ENCODE results near the gene SDK2.

The SDK2 gene

DNA sequence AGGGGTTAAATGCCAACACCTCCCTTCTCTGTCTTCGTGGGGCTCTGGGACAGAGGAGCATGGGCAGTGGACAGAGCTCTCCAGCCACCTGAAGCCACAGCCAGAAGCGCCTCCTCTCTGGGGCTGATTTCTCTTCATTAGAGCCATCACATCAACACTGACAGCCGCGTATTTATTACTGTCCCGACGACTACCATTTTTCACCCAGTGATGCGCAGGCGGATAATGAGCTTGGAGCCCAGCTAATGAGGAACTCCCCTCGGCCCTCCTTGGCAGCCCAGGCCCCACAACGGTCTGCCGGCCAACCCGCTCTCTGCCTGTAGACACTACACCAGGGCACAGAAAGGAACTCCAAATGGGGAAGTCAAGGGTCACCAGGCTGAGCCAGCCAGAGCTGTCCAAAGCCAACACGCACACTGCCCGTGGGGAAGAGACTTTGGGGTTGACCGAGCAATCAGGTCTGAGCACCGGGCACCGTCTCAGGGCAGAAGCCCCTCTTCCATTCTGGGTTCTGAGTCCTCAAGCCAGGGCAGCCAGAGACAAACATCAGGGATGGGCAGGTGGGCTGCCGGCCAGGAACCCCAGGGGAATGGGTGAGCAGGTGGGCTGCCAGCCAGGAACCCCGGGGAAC, 13.2 kb downstream of the SDK2 start:
- no peak for DNase-seq (ENCODE audit: low read depth)

DNA sequence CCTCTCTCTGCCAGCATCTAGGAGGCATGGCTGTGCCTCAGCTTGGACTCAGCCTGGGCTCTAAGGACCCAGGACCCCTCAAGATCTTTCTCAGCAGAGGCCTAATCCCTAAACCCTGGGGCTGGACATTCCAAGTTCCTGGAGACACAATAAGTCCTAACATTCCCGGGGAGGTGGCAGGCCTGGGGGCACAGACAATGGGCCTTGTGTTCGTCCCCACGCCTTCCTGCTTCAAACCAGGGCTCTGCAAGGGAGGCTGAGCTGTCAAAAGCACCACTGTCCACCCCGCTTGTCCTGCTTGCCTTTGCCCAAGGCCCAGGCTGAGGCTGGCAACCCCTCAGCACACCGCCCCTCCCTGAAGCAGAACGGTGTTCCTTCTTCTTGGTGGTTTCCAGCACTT, 13.7 kb downstream of the SDK2 start:
- DNase-seq (ENCODE audit: low read depth) = no peak

DNA sequence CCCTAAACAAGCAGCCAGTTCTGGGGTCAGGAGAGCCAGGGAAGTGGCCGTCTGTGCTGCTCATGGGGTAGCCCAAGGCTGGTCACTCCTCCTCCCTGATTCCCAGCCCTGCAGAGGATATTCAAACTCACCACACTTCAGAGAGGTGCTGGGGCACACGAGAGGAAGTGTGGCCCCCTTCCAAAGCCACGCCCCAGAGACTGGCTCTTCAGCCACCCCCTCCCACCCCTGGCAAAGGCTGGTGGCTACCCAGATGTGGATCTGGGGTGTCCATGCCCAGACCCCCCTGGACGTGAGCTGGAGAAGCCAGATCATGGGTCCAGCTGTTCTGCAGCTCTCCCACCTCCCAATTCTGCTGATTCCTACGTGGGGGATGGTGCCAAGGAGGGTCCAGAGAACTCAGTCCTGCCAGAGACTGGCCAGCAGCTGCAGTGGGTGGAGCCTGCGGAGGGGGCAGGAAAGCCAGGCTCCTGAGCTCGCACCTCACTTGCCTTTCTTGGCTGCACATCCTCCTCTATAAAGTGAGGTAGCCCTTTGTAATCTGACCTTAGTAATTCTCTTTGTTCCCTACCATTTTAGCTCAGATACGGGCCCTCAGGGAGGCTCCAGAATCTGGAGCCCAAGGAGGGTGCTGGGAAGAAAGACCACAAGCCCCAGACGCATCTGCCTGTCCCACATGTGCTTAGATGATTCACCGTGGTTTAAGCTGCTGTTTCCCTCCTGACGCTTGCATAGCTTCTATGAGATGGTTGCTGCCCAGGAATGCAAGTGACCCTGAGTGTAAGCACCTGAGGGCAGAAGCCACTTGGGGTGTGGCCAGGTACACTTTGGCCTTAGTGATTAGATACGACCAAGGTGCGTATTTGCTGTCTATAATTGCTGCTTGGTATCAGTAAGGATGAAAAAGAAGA, 15.3 kb downstream of the SDK2 start:
- no peak for DNase-seq (ENCODE audit: low read depth)

DNA sequence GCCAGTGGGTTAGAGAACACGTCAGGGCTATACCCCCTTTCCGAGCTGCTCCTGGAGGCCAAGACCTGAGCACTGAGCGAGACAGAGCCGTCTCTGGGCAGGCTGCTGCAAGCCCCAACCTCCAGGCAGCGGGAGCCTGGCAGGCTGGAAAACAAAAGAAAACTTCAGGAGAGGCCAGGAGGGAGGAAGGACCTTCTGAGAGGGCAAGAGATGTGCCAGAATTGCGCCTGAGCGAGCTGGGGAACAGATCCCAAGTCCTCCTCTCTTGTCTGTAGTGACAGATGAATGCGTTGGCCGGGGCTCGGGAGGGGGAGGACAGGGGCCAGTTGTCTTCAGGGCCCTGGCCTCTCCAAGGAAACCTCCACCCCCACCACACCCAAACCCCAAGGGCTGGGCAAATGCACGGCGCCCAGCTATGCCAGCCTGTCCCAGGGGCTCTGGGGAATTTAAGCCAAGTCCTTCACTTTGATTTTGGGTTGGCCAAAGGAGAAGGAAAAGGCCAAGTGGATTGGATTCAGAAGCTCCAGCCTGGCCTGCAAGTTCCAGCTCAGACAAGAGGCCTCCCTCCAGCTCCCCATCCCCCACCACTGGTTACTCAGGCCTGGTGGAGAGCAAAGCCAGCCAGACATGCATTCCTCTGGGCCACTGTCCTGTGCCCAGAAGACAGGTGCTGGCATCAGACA, 18.1 kb downstream of the SDK2 start:
- DNase-seq (ENCODE audit: low read depth) = no peak

DNA sequence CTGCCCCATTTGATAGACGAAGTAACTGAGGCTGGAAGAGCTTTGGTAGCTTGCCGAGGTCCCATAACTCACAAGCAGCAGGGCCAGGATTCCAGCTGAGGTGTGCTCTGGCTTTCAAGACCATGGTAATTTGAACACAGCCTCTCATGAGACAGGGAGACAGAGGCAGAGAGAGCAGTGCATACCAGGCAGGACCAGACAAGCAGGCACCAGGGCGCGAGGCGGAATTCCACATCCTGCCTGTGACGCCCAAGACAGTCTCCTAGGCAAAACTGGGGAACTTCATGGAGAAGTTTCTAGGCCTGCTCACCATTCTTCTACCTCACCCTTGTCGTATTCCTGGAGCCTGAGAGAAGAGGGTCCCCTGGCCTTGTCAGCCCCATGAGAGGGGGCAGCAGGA, 19.2 kb downstream of the SDK2 start:
- no peak for DNase-seq (ENCODE audit: low read depth)

DNA sequence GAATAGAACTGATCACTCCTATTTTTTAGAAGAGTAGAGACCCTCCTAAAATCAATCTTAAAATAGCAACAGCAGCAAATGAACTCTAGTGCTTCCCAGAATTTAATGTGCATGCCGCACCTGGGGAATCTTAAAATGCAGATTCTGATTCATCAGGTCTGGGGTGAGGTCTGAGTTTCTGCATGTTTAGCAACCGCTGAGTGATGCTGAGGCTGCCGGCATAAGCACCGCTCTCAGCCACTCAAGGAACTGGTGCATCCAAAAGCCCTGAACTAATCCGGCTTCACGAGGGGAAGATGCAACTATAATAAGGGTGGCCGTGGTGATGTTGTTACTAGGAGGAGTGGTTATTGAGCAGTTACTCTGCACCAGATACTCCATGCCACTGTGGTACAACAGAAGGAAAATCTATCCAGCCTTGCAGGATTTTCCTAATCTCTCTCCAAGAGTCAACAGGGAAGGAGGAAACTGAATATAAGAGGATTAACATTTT, 19.7 kb downstream of the SDK2 start:
- no peak for DNase-seq (ENCODE audit: low read depth)

DNA sequence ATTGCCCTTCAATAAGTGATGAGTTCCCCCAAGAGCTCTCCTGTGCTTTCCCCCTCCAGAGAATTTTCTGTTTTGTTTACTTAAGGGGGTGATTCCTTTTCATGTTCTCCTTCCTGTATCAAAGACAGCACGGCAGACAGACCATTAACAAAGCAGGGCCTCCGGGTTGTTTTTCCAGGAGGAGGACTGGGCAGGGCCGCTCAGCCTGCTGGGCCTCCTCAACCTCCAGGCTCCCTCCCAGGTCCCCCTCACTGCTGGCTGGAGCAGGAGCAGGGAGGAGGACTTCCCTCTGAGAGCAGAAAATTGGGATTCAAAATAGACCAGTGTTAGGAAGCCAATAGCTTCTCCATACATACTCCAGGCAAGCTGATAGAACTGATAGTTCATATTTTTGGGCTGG, 20.4 kb downstream of the SDK2 start:
- DNase-seq (ENCODE audit: low read depth) = no peak

DNA sequence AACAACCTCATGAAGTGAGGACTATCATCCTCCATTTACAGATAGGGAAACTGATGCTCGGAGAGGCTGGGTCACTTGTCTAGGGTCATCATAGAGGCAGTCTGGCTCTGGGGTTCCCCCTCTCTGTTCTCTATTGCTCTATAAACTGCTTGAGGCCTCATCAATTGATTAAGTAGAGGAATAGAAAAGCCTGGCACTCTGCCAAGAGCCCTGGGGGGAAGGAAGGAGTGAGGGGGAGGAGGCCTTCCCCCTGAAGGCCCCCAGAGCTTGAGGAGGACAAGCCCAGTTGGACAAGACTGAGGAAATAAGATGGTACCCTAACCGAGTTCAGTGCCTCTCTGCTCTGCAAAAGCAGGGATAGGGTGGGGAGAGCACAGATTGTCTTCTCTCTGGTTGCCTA, 21.0 kb downstream of the SDK2 start:
- no peak for DNase-seq (ENCODE audit: low read depth)

DNA sequence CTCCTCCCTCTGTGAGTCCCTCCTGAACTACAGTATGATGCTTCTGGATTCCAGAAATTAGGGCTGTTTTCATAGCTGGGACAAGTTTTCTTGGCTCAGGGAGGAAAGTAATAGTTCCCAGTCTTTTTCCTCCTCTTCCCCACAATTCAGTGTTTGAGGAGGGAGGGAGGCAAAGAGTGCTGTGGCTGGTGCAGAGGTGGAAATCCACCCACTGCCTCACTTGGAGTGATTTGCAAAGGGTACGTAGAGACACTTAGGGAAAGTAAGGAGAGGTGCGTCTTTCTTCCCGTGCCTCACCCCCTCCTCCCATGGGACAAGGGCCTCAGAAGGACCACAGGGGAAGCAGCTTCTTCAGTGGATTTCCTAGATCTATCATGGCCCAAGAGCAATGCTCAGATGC, 21.9 kb downstream of the SDK2 start:
- DNase-seq (ENCODE audit: low read depth) = no peak

DNA sequence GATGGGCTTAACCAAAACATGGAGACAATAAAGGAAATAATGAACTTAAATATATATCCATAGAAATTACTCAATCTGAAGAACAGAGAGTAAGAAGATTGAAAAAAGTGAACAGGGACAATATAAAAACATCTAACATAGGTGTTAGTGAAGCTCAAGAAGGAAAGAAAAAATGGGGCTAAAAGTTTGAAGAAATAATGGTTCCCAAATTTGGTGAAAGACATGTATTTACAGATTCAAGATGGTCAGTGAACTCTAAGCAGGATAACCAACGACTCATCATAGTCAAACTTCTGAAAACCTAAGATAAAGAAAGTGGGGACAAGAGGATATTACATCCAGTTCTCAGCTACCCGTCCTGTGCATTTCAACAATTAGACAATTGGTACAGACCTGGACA, 22.6 kb downstream of the SDK2 start:
- no peak for DNase-seq (ENCODE audit: low read depth)

DNA sequence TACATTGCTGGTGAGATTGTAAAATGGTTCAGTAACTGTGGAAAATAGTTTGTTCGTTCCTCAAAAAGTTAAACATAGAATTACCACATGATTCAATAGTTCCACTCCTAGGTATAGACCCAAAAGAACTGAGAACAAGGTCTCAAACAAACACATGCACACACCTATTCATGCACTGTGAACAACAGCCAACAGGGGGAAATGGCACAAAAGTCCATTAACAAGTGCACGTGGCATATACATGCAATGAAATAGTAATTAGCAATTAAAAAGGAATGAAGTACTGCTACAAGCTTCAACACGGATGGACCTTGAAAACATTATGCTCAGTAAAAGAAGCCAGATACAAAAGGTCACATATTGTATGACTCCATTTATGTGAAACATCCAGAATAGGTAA, 23.8 kb downstream of the SDK2 start:
- no peak for DNase-seq (ENCODE audit: low read depth)

DNA sequence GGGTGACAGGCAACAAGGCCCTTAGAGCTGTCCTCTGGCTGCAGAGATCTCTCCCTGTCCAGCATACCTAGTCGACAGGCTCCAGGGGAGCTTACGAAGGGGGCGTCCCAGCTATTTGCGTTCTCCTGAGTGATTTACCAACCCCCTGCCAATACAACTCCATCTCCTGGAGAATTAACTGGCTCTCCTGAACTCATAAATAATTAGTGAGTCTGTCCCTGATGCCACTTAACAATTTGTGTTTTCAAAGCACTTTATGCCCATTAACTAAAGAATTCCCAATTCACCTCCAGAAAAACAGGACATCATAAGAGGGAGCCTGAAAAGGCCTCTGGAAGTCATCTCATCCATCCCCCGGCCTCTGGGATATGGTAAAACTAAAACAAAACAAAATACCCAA, 26.7 kb downstream of the SDK2 start:
- no peak for DNase-seq (ENCODE audit: low read depth)

DNA sequence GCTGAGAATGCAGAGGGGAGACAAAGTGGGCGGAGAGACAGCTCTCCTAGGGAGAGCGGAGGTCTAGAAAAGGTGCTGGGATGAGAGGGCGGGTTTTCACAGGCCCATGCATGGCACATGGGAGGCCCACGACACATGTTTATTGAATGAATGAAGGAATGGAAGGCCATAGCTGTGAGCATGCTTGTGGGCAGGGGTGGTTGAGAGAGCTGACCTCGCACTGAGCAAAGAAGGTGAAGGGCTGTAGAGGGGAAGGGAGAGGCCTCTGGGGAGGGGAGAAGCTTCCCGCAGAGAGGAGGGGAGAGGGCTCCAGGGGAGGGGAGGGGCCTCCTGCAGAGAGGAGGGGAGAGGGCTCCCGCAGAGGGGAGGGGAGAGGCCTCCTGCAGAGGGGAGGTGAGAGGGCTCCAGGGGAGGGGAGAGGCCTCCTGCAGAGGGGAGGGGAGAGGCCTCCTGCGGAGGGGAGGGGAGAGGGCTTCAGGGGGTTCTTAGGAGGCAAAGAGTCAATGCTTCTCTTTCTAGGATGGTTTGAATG, 27.3 kb downstream of the SDK2 start:
- no peak for DNase-seq (ENCODE audit: low read depth)

DNA sequence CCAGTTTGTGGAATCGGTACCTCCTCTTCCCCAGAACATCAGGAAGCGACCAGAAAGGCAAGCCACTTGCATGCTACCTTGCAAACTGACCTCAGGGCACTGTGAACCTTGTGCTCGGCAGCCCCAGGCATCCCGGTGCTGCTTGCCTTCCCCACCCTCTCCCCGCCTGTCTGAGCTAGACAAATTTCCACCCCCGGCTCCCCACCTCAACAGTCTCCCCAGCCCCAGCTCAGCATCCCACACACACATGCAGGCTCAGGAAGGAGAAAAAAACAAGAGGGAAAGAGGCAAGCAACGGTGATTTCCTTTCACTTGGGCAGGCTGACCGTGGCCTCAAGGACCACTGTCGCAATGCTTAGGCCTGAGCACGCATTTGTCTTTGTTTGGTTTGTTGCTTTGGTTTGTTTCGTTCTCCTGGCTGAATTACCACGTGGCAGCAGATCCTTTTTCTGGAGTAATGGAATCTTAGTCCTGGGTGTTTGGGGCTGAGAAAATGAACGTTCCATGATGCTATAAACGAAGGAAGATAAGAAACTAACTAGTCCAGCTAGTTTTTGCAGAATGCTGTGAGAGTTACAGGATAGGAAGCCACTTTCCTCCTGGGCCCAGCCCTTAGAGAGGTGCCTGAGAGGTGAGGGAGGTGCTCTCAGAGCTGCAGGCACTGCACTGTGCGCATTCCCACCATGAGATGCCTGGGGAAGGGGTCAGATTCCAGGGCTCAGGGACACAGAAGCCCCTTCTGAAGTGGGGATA, 27.9 kb downstream of the SDK2 start:
- no peak for DNase-seq (ENCODE audit: low read depth)

DNA sequence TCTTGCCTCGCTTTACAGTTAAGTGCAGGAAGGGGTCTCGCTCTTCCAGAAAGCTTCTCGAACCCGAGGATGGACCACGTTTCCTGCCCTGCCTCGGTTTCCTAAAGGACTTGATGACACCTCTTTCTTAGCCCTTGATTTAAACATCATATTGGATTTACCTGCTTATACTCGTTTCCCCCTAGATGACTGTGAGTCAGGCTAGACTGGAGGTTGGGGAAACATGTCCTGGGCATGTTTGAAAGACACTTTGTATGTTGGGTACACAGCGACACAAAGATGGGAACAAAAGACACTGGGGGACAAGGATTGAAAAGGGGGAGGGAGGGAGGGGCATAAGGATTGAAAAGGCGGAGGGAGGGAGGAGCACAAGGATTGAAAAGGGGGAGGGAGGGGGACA, 30.0 kb downstream of the SDK2 start:
- no peak for DNase-seq (ENCODE audit: low read depth)

DNA sequence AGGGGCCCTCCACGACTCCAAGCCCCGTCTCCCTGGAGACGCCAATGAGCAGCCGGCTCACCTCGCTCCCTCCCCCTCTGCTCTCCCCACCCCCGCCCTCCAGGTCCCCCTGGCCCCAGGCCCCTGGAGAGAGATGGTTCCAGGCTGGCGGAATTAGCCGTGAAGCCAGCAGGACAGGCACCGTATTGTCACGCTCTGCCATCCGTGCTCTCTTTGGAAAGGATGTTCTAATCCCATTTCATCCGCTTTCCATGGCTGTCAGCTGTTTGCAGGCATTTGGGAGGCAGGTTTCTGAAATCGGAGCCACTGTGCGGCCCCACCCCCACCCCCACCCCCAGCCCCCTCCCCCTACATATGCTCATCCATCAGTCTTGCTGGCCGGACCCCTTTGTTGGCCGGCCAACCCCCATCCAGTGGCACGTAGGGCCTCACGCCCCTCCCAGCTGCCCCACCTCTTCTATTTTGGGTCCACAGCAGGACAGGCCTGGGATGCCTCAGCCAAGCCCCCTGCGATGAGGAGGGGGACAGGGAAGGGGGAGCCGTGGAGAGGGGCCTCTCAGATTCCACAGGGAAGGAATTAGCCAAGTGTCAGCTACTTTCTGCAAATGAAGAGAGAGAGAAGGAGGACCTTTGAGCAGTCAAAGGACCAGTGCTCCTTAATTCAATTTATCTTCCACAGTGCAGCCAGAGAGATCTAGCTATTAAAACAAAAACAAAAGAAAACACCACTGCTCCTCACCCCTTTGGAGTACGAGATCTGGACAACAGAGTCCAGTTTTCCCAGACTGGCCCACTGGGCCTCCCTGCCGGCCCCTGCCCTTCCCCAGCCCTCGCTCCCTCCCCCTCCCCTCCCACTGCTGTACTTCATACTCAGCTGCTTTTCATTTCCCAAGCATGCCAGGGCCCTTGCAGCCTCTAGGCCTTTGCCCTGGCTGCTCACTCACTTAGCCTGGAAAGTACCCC, 30.7 kb downstream of the SDK2 start:
- no peak for DNase-seq (ENCODE audit: low read depth)

DNA sequence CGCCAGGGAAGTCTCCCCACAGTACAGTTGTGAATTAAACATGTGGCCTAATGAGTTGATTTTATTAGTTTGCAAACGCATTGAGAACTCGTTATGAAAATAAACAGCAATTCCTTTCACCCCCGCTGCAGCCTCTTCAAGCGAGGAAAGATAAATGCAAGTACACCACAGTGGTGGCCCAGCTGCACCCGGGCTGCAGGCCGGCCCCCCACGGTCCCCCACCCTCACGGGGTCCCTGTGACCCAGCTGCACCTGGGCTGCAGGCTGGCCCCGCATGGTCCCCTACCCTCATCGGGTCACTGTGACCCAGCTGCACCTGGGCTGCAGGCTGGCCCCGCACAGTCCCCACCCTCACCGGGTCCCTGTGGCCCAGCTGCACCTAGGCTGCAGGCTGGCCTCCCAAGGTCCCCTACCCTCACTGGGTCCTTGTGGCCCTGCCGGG, 32.2 kb downstream of the SDK2 start:
- DNase-seq (ENCODE audit: low read depth) = no peak

DNA sequence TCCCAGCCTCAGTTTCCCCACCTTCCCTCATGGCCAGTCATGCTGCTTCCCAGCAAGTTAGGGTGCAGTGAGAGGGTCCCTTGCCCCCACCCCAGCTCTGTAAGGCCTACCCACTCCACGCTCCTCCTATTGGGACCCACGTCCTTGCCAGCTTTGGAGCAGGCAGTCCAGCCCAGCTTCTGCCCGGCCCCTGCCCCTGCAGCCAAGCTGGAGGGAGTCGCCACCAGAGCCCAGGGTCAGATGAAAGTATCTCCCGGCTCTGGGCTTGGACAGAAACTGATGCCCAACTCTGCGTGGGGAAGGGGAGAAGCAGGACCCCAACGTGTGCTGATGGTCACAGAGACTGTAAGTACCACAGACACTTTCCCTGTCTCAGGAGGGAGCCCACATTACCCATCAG, 32.6 kb downstream of the SDK2 start:
- DNase-seq (ENCODE audit: low read depth) = no peak

DNA sequence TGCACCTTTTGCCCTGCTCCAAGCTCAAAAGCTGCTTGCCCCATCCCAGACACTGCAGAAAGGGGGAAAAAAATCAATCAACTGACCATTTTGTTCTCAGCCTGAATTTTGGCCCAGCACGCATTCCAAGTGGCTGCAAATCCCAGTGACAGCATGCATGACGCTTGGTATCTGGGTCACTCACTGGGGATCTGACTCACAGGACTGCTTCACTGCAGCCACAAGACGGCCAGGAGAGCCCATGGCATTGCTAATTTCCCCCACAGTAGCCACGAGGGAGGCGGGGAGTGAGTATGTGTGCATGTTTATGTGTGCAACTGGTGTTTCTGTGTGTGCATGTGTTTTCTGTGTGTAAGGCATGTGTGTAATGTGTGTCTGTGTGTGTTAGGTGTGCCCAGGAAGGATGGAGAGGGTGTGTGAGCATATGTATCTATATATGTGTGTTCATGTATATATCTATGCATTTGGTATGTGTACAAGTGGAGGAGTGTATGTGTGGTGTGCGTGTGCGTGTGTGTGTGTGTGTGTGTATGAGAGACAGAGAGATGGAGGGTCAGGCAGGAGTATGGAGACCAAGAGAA, 33.8 kb downstream of the SDK2 start:
- DNase-seq (ENCODE audit: low read depth) = no peak

DNA sequence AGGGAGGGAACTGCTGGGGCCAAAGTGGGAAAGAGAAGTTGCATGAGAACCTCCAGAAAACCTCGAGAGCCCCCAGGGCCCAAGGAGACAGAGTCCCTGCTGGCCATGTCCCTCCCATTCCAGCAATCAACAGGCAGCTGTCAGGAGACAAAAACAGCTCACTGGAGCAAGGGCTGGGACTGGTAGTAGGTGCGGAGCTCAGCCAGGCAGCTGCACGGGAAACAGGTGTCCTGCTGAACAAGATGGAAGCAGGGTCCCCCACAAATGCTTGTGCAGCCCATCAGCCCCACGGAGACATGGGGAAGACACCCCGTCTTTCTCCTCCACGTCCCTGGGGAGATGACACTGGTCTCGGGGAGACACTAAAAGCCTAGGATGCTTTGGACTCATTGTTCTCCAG, 34.5 kb downstream of the SDK2 start:
- DNase-seq (ENCODE audit: low read depth) = no peak

Measured in stimulated activated CD8-positive, alpha-beta memory T cell treated with anti-CD3 and anti-CD28 coated beads, Interleukin-15, amount 100 ng/mL, for 24 hours (primary cell).